ENCODE results near the gene CSDE1. TPM values are rescaled to one million over a fixed set of nuclear protein-coding genes. Genes with fewer than 3 reads are reported as not detected.

Gene CSDE1
- 114 to 150 TPM (median 129 TPM) in 5 replicates for total RNA-seq (2022; extraction: Qiagen RNA extraction; ENCODE audit: low read depth)

DNA sequence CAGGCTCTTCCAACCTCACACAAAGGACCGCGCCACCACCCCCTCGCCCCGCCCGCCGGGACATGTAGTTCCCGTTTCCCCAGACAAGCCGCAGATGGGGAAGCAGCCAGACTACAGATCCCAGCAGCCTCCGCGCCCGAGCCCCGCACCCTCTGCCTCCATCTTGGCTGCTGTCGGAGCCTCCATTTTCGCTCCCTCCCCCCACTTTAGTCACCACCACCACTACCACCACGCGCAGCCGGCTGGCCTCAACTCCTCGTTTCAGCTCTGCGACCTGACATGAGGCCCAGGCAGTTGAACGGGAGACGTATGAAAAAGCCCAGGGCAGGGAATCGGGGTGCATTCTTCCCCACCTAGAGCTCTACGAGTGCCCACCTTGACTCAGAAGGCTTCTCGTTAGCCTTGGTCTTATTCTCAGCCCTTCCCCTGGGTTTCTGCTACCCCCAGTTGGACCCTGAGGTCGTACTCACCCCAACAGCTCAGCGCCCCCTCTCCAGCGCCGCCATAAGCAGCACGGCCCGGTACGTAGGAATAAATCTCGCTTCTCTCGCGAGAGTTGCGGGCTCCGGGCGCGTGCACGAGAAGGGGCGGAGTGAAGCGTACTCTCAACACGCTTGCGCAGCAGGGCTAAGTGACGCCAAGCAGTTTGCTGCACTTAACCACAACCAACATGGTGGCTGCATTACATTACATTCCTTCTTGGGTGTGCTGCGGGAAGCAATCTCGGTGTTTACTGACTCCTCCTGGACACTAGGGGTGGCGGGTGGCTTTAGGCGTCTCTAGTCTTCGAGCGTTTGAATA is at the start of gene CSDE1:
TSS of gene CSDE1 (minus strand) at position 530 of the 801 bp plus-strand sequence. CDS start 18,094 bp downstream, outside the sequence.

DNA sequence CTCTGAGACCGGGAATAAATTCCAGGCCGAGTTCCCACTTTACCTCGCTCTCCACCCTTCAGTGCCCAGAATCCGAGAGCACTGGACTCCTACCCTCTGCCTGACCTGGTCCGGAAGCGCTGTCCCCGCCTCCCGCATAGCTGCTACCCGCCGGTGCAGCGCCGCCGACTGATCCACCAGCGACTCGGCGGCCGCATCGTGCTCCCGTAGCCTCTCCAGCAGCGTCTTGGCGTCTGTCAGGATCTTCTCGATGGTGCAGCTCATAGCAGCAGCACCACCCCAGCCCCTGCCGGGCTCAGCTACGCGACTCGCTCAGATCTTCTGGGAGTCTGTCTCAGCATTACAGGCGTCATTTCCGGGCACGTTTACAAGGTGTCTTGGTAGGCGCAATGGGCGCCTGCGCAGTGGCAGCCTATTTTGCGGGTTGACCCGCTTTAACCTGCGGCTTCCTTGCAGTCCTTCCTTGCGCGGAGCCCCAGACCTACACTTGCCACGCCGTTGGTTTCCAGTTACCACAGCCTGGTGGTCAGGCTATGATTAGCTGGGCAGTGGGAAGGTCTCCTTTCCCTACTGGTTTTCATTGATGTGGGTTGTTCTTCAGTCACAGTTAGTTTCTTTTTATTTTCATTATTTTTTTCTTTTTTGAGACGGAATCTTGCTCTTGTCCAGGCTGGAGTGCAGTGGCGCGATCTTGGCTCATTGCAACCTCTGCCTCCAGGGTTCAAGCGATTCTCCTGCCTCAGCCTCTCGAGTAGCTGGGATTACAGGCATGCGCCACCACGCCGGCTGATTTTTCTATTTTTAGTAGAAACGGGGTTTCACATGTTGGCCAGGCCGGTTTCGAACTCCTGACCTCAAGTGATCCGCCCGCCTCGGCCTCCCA is 22.8 kb upstream of the CSDE1 start, which contains the start of gene SIKE1:
TSS of gene SIKE1 (minus strand) at position 342 of the 883 bp plus-strand sequence. CDS start at position 264, 78 bp downstream.

DNA sequence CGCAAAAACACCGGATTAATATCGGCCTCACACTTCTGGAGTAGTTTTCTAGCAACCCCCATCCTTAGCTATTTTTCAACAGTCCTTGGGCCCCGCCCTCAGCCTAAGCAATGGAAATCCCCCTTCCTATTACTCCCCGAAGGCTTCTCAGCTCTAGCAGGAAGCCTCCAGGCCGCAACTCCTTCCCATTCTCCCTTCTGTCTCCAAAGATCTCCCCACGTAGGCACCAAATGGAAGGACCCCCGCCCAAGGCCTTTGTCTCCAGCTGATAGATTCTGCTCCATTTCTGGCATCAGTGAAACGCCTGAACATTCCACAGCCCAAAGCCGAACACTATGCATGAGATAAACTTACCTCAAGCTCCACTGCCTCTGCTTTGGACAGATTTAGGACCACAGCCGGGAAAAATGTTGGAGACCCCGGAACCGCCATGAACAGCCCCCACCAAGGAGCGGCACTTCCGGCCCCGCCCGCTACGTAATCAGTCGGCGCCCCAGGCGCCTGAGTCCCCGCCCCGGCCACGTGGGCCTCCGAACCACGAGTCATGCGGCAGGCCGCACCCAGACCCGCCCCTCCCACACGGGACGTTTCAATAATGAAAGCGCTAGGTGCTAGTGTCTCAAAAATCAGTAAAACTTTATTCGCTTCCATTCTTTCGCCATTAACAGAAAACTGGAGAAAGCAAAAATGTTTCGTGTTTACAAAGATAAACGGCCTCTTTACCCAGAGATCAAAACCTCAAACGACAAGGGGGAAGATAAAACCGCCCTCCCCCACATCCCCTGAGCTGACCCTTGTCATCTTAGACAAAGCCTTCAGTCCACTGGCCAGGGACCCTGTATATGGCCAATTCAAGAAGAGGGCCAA is 41.2 kb downstream of the CSDE1 start, which contains the start of gene NRAS:
TSS of gene NRAS (minus strand) at position 468 of the 867 bp plus-strand sequence. CDS start 611 bp downstream, outside the sequence.

DNA sequence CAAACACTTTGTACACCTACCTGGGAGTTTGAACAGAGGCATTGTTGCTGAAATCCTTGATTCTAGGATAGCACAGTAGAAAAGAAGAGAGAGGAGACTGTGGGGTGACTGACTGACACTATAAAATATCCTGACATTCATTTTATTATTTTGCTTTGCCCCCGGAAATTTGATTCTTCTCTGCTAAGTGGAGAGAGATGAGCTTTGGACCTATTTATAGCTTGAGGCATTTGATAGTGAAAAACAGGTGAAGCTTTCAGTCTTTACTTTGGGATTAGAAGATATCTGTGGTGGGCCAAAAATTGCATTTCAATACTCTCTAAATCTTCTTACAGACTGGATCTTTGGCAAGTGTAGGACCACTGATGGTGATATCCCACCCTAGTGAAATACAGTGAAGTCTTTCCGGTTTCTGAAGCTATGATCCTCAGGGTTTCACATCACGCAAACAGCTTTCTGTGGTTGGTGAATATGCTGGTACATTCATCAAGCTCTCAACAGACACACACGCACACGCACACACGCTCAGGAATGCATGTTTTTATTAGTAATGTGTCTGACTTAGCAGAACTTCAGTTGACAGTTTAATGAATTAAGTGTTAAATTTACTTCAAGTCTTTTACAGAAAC is 62.2 kb downstream of the CSDE1 start, which contains the start of gene AMPD1:
TSS of gene AMPD1 (minus strand) at position 117 of the 629 bp plus-strand sequence. CDS start at position 42, 75 bp downstream.

DNA sequence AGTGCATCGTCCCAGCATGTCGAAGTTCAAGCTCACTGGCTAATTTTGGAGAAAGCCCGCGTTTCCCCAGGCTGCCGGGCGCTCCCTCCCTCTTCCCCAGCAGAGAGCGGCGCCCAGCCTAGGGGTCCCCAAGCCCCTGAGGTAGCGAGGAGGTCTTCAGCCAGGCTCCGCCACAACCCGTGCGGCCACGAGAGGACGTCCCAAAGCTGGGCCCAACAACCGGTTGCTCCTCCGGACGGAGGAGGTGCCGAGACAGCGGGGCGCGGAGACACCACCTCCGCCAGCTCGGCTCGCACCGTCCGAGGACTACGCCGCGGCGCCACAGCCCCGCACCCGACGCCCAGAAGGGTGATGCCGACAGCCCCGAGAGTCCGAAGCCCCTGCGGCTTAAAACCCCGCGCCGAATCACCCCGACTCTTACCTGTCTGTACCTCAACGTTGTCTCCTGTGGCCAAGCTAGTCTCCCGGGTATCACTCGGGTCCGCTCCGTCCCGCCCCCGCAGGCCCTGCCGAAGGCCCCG is 88.2 kb downstream of the CSDE1 start, which contains the start of gene DENND2C:
TSS of gene DENND2C (minus strand) at position 488 of the 521 bp plus-strand sequence. CDS start 44,065 bp downstream, outside the sequence.

Other genes starting within 250 kb of the CSDE1 start
- 6.8 to 14.6 TPM (median 11.3 TPM) in 5 replicates for gene TRIM33, start 246.8 kb downstream of the CSDE1 start, total RNA-seq (2022; extraction: Qiagen RNA extraction; ENCODE audit: low read depth)
- gene BCAS2, start 176.4 kb downstream of the CSDE1 start, total RNA-seq (2022; extraction: Qiagen RNA extraction; ENCODE audit: low read depth), result 24.8 to 28.2 TPM (median 27.0 TPM) in 5 replicates
- gene DENND2C, start 87.9 kb downstream of the CSDE1 start, total RNA-seq (2022; extraction: Qiagen RNA extraction; ENCODE audit: low read depth), result 0.42 to 0.49 TPM (median 0.46 TPM) in 5 replicates
- gene AMPD1, start 62.4 kb downstream of the CSDE1 start, total RNA-seq (2022; extraction: Qiagen RNA extraction; ENCODE audit: low read depth), result not detected in 5 replicates
- 22.3 to 33.8 TPM (median 31.0 TPM) in 5 replicates for gene NRAS, start 41.2 kb downstream of the CSDE1 start, total RNA-seq (2022; extraction: Qiagen RNA extraction; ENCODE audit: low read depth)
- gene SIKE1, start 22.7 kb upstream of the CSDE1 start, total RNA-seq (2022; extraction: Qiagen RNA extraction; ENCODE audit: low read depth), result 13.4 to 19.3 TPM (median 18.3 TPM) in 5 replicates
- gene SYCP1, start 96.9 kb upstream of the CSDE1 start, total RNA-seq (2022; extraction: Qiagen RNA extraction; ENCODE audit: low read depth), result not detected in 5 replicates